ENCODE measurements around the gene COPG2.

GRCh38 chr7:130488392-130489139 lies 180.0 kb downstream of the COPG2 start:
- TF ChIP-seq CTCF (conservative IDR thresholded peaks at IDR 0.05; ENCODE audit: low read length) (no peak), EZH2phosphoT487 (IDR thresholded peaks at IDR 0.05; ENCODE audit: borderline replicate concordance, low read depth, low read length) (no peak)

Measured in OCI-LY7 (cell line).